Spleen (tissue), 11 donors: ENCODE results near the gene POLR1E. TPM values are rescaled to one million over a fixed set of nuclear protein-coding genes. Genes with fewer than 3 reads are reported as not detected.
A peak's percentile ranks its signal among the peaks of the same experiment; 100 is the strongest.

ENCODE experiments used
- DNase-seq: peaks from one replicate; pipeline ENCODE4 v3.0.0-alpha.2; 2020
- H3K27ac ChIP-seq, 8 donors: fragments of 200-600 bp; sonication (generic) in 7 of 8; 1 replicate in 4 of 8; 2 replicates in 4 of 8; pipeline versions ENCODE4 v1.5.0 to v1.8.0; 2016 to 2021; ENCODE audit warnings: inconsistent platforms in 4 of 8, mild to moderate bottlenecking in 4 of 8, moderate library complexity in 1 of 8
- H3K27me3 ChIP-seq, 7 donors: fragments of 200-600 bp; sonication (generic) in 6 of 7; replicated peaks in 1 of 7; 1 replicate in 4 of 7; 2 replicates in 3 of 7; pipeline versions ENCODE4 v1.5.0 to v1.8.0; 2016 to 2021; ENCODE audit warnings: inconsistent platforms in 3 of 7, mild to moderate bottlenecking in 1 of 7
- H3K36me3 ChIP-seq, 6 donors: fragments of 200-600 bp; sonication (generic) in 5 of 6; 1 replicate in 4 of 6; 2 replicates in 2 of 6; pipeline versions ENCODE4 v1.5.0 to v1.8.0; 2016 to 2021; ENCODE audit warnings: inconsistent platforms in 2 of 6
- H3K4me1 ChIP-seq, 6 donors: fragments of 200-600 bp; sonication (generic) in 5 of 6; 1 replicate in 3 of 6; 2 replicates in 3 of 6; pipeline versions ENCODE4 v1.5.0 to v1.8.0; 2016 to 2021; ENCODE audit warnings: inconsistent platforms in 3 of 6
- H3K4me3 ChIP-seq, 8 donors: fragments of 200-600 bp; sonication (generic) in 7 of 8; 1 replicate in 4 of 8; 2 replicates in 4 of 8; pipeline versions ENCODE4 v1.5.0 to v1.8.0; 2016 to 2021; ENCODE audit warnings: inconsistent platforms in 4 of 8, mild to moderate bottlenecking in 4 of 8, moderate library complexity in 2 of 8
- H3K9me3 ChIP-seq, 8 donors: fragments of 200-600 bp; sonication (generic) in 7 of 8; 1 replicate in 4 of 8; 2 replicates in 4 of 8; pipeline versions ENCODE4 v1.5.0 to v1.8.0; 2016 to 2021; ENCODE audit warnings: inconsistent platforms in 4 of 8
- POLR2A ChIP-seq, 3 donors: fragments of 450-650 bp; IDR thresholded peaks; one replicate each; pipeline ENCODE4 v1.5.1; 2017; ENCODE audit warnings: antibody characterized with exemption in 3 of 3, mild to moderate bottlenecking in 1 of 3
- POLR2AphosphoS5 ChIP-seq, 3 donors: sonication (generic); formaldehyde crosslinking; IDR thresholded peaks; one replicate each; pipeline ENCODE4 v1.5.1; 2017; ENCODE audit warnings: antibody characterized with exemption in 3 of 3
- WGBS, 5 donors: extraction: QIAGEN DNeasy Blood & Tissue Kit in 3 of 5; methylation state at CpG; one replicate each; pipeline versions ENCODE4 v1.1.5 to v1.1.7; 2013 to 2018; 5-methylcytosine and 5-hydroxymethylcytosine counted together
- intact Hi-C: fragments of 100-400 bp; cut with DNase I; formaldehyde crosslinking; loops from one replicate; pipeline ENCODE4 v1.15.0; 2023; ENCODE audit warnings: low total_unique reads
- polyA plus RNA-seq, 3 donors: library from polyadenylated mRNA; stranded (reverse); fragments of 200-250 nt; gene quantifications; one replicate each; pipeline ENCODE4 v1.2.1, GENCODE V29; 2013
- total RNA-seq, 7 donors: library from RNA; depleted of rRNA in 3 of 7; stranded (reverse); fragments of >200 nt in 3 of 7; fragmentation: NEBNext Ultra II Directional in 4 of 7; extraction: Animal tissue kit (Norgen Biotek cat#: 25700) in 4 of 7; gene quantifications; one replicate each; pipeline versions ENCODE4 v1.1.0 to v1.2.1, GENCODE V29; 2016 to 2021
- TF ChIP-seq, protein P1 (sequence below), 11 experiments: fragments of 200-600 bp in 7 of 11; fragments of 450-650 bp in 4 of 11; sonication (generic) in 4 of 11; IDR thresholded peaks in 8 of 11; conservative IDR thresholded peaks in 3 of 11; 1 replicate in 7 of 11; 2 replicates in 4 of 11; pipeline versions ENCODE4 v1.4.0 to v1.8.0; 2016 to 2021; ENCODE audit warnings: antibody characterized with exemption in 11 of 11, inconsistent platforms in 4 of 11, mild to moderate bottlenecking in 1 of 11
- donor health status: healthy with polysubstance abuse.
- donor health status: DM: no; HTN: no; CAD: no; lungs with moderate emphysema.
- donor health status: DM: no; HTN: no; CAD: no.
- donor health status: Bipolar disorder and iron deficiency.
- donor health status: healthy.
- donor health status: DM: no; HTN: no; CAD: no.
- donor health status: DM: yes; HTN: yes; CAD: no.

The POLR1E gene
- total and polyA plus RNA-seq, 10 donors = 14.4 to 21.0 (median 18.0) TPM

DNA sequence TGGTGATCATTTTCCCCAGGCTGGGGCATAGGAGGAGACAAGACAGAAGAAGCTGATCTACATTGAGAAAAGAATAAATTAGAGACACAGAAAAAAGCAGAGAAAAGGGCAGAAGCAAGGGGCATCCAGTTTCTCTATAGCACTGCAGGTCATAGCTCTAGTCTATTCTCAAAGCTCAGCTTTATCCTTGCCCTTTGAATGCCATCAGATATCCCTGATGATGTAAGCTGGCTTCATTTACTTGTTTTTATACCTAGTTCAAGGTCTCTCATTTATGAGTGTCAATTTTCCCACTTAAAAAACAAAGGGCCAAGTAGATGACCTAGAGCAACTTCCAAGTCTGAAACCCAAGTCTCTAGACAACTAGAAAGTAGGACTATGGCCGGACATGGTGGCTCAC lies 57.7 kb downstream of the POLR1E start:
- no peaks in the 10 kb centered on the region for H3K27me3 ChIP-seq
- no peaks in the 10 kb centered on the region for H3K9me3 ChIP-seq
- 80 to 89% (median 84%) methylated on average over 1 of the region's 1 CpG for WGBS, 5 donors
- peaks cover 0 to 37% (median 6%) of the 10 kb centered on the region in 6 donors for H3K36me3 ChIP-seq
- peaks cover 0 to 26% (median 0%) of the 10 kb centered on the region in 6 donors for H3K4me1 ChIP-seq
- H3K27ac ChIP-seq = peak overlapping the region in 6 of 8 donors; percentile 21 to 70 (median 52)
- no peak overlapping the region for H3K4me3 ChIP-seq
- intact Hi-C loops = no loop called here
- DNase-seq = no peak
- no peak for TF ChIP-seq POLR2A (IDR thresholded peaks at IDR 0.05)
- TF ChIP-seq, protein P1, sequence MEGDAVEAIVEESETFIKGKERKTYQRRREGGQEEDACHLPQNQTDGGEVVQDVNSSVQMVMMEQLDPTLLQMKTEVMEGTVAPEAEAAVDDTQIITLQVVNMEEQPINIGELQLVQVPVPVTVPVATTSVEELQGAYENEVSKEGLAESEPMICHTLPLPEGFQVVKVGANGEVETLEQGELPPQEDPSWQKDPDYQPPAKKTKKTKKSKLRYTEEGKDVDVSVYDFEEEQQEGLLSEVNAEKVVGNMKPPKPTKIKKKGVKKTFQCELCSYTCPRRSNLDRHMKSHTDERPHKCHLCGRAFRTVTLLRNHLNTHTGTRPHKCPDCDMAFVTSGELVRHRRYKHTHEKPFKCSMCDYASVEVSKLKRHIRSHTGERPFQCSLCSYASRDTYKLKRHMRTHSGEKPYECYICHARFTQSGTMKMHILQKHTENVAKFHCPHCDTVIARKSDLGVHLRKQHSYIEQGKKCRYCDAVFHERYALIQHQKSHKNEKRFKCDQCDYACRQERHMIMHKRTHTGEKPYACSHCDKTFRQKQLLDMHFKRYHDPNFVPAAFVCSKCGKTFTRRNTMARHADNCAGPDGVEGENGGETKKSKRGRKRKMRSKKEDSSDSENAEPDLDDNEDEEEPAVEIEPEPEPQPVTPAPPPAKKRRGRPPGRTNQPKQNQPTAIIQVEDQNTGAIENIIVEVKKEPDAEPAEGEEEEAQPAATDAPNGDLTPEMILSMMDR (IDR thresholded peaks at IDR 0.05 in 8 of 11, conservative IDR thresholded peaks at IDR 0.05 in 3 of 11) = no peak
- TF ChIP-seq POLR2AphosphoS5 (IDR thresholded peaks at IDR 0.05) = no peak

DNA sequence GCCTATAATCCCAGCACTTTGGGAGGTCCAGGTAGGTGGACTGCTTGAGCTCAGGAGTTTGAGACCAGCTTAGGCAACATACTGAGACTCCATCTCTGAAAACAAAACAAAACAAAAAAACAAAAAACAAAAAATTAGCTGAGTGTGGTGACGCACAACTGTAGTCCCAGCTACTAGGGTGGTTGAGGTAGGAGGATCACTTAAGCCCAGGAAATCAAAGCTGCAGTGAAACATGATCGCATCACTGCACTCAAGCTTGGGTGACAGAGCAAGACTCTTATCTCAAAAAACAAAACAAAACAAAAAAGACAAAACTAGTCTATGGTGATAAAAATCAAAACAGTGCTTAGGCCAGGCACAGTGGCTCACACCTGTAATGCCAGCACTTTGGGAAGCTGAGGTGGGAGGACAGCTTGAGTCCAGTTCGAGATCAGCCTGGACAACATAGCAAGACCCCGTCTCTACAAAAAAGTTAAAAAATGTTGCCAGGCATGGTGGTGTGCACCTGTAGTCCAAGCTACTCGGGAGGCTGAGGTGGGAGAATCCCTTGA lies 61.7 kb downstream of the POLR1E start:
- H3K4me1 ChIP-seq = peaks cover 0 to 24% (median 6%) of the 10 kb centered on the region in 6 donors
- no peak for TF ChIP-seq POLR2A (IDR thresholded peaks at IDR 0.05)
- intact Hi-C loops = no loop called here
- H3K4me3 ChIP-seq = no peak overlapping the region
- no peak for DNase-seq
- no peaks in the 10 kb centered on the region for H3K9me3 ChIP-seq
- no peak overlapping the region for H3K27ac ChIP-seq
- no peaks in the 10 kb centered on the region for H3K27me3 ChIP-seq
- 87 to 92% (median 88%) methylated on average over 5 of the region's 5 CpGs for WGBS, 5 donors
- peaks cover 0 to 4% (median 0%) of the 10 kb centered on the region in 6 donors for H3K36me3 ChIP-seq

GRCh38 chr9:37549527-37549926 lies 63.8 kb downstream of the POLR1E start:
- intact Hi-C loops = no loop called here

GRCh38 chr9:37550781-37551180 lies 65.0 kb downstream of the POLR1E start:
- no peaks in the 10 kb centered on the region for H3K9me3 ChIP-seq
- H3K27ac ChIP-seq = peak overlapping the region in 5 of 8 donors; percentile 67 to 76 (median 73)
- TF ChIP-seq, protein P1 (IDR thresholded peaks at IDR 0.05 in 8 of 11, conservative IDR thresholded peaks at IDR 0.05 in 3 of 11) = no peak
- TF ChIP-seq POLR2A (IDR thresholded peaks at IDR 0.05) (no peak), POLR2AphosphoS5 (IDR thresholded peaks at IDR 0.05) (no peak)
- H3K27me3 ChIP-seq = no peaks in the 10 kb centered on the region
- peaks cover 0 to 4% (median 0%) of the 10 kb centered on the region in 6 donors for H3K36me3 ChIP-seq
- intact Hi-C loops = no loop called here
- H3K4me1 ChIP-seq = peaks cover 0 to 24% (median 6%) of the 10 kb centered on the region in 6 donors
- DNase-seq = no peak
- WGBS, 5 donors = 86 to 100% (median 91%) methylated on average over 1 of the region's 1 CpG
- H3K4me3 ChIP-seq = no peak overlapping the region

More at GRCh38 chr9:37549527-37549926, 63.8 kb downstream of the POLR1E start:
- H3K4me3 ChIP-seq = no peak overlapping the region
- H3K9me3 ChIP-seq = no peaks in the 10 kb centered on the region
- TF ChIP-seq POLR2A (IDR thresholded peaks at IDR 0.05) (no peak), POLR2AphosphoS5 (IDR thresholded peaks at IDR 0.05) (no peak)
- TF ChIP-seq, protein P1 (IDR thresholded peaks at IDR 0.05 in 8 of 11, conservative IDR thresholded peaks at IDR 0.05 in 3 of 11) = no peak
- peaks cover 0 to 24% (median 6%) of the 10 kb centered on the region in 6 donors for H3K4me1 ChIP-seq
- H3K27ac ChIP-seq = peak overlapping the region in 3 of 8 donors; percentile 37 to 73 (median 52)
- H3K36me3 ChIP-seq = peaks cover 0 to 4% (median 0%) of the 10 kb centered on the region in 6 donors
- H3K27me3 ChIP-seq = no peaks in the 10 kb centered on the region
- no peak for DNase-seq
